ENCODE results near the gene PLEKHG4.
A peak's percentile ranks its signal among the peaks of the same experiment; 100 is the strongest.

DNA sequence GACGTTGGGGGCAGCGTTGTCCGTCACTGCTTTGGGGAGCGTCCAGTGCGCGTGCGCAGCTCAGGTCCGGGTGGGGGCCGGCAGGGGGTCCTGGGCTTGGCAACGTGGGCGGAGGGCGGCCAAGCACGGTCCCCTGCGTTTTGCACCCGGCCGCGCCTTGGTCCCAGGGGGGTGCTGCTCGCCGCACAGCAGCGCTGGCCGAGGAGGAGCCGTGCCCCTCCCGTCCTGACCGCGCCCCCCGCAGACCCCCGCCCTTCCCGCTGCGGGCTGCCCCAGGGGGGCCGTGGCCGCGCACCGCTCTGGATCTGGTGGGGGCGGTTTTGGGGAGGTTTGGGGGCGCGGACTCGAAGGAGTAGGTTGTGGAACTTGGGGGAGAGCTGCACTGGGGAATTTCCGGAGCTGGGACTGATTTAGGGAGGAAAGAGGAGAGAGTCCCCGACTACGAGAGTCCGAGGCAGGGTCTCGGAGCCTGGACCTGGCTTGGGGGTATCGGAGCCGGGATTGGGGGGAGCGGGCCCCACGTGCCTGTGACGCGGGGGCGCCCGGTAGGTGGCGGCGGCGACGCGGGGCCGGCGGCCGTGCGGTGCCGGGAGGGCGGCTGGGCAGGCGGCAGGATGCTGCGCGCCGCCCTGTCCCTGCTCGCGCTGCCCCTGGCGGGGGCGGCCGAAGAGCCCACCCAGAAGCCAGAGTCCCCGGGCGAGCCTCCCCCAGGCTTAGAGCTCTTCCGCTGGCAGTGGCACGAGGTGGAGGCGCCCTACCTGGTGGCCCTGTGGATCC lies 30.7 kb upstream of the PLEKHG4 start, which contains the start of gene SLC9A5:
- no peak for TF ChIP-seq FOXM1 (IDR thresholded peaks at IDR 0.05; ENCODE audit: low read depth, low read length)
- no peak for TF ChIP-seq CBX5 (IDR thresholded peaks at IDR 0.05; ENCODE audit: low read depth)
- no peak for TF ChIP-seq CHD4 (IDR thresholded peaks at IDR 0.05)
- no peak for TF ChIP-seq HCFC1 (IDR thresholded peaks at IDR 0.05; ENCODE audit: low read length)
- TF ChIP-seq SP1 (IDR thresholded peaks at IDR 0.05; ENCODE audit: low read depth, low read length): no peak
- no peak for TF ChIP-seq PBX3 (IDR thresholded peaks at IDR 0.05; ENCODE audit: insufficient replicate concordance, low read depth, low read length)
- no peak for TF ChIP-seq KDM1A (IDR thresholded peaks at IDR 0.05; ENCODE audit: borderline replicate concordance)
- TF ChIP-seq, protein P1, sequence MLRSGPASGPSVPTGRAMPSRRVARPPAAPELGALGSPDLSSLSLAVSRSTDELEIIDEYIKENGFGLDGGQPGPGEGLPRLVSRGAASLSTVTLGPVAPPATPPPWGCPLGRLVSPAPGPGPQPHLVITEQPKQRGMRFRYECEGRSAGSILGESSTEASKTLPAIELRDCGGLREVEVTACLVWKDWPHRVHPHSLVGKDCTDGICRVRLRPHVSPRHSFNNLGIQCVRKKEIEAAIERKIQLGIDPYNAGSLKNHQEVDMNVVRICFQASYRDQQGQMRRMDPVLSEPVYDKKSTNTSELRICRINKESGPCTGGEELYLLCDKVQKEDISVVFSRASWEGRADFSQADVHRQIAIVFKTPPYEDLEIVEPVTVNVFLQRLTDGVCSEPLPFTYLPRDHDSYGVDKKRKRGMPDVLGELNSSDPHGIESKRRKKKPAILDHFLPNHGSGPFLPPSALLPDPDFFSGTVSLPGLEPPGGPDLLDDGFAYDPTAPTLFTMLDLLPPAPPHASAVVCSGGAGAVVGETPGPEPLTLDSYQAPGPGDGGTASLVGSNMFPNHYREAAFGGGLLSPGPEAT (IDR thresholded peaks at IDR 0.05; ENCODE audit: low read depth): no peak
- peak in 2 of 3 experiments; percentile 3 to 24; a peak in 1 of 6 replicates for TF ChIP-seq CTCF (IDR thresholded peaks at IDR 0.05 in 2 of 3, conservative IDR thresholded peaks at IDR 0.05 in 1 of 3; ENCODE audit: control insufficient read depth in 2 of 3, extremely low read depth in 1 of 3, insufficient read depth in 1 of 3, low read depth in 3 of 3, low read length in 3 of 3)
